ENCODE data around the gene TMEM232. TPM values are rescaled to one million over a fixed set of nuclear protein-coding genes. Genes with fewer than 3 reads are reported as not detected.

TMEM232 gene
- total and polyA plus RNA-seq, 2 experiments from 2014 or later: 1.3 to 1.9 TPM

GRCh38 chr5:110439296-110439695 lies 287.2 kb downstream of the TMEM232 start:
- Histone ChIP-seq H3K27me3 (ENCODE audit: insufficient read depth) (no peaks in the 10 kb centered on the region), H3K4me2 (no peak overlapping the region), H3K36me3 (ENCODE audit: insufficient read depth) (no peaks in the 10 kb centered on the region), H3K27ac (ENCODE audit: low read depth) (no peak overlapping the region), H3K4me3 (no peak overlapping the region), H3F3A (replicated peaks; ENCODE audit: low read depth) (no peaks in the 10 kb centered on the region), H3K79me2 (replicated peaks; ENCODE audit: insufficient read depth) (no peaks in the 10 kb centered on the region), H2AFZ (no peak overlapping the region), H3K9me2 (ENCODE audit: insufficient read depth) (no peaks in the 10 kb centered on the region), H3K4me1 (ENCODE audit: insufficient read depth) (no peaks in the 10 kb centered on the region), H4K20me1 (replicated peaks; ENCODE audit: insufficient read depth) (no peaks in the 10 kb centered on the region)
- Mint-ChIP-seq H3K4me3 (no peak overlapping the region), H3K36me3 (ENCODE audit: low read depth) (no peaks in the 10 kb centered on the region), H3K4me1 (peaks cover 1% of the 10 kb centered on the region; the same call in 1 of the 3 replicates), H3K9me3 (no peaks in the 10 kb centered on the region), H3K27ac (no peak overlapping the region), H3K27me3 (ENCODE audit: insufficient read depth, low read depth, poor library complexity) (peaks cover 3% of the 10 kb centered on the region)
- ATAC-seq (no peak), DNase-seq (ENCODE audit: low spot score) (no peak)
- TF ChIP-seq ETS1 (IDR thresholded peaks at IDR 0.05) (no peak), JUNB (IDR thresholded peaks at IDR 0.05; ENCODE audit: unreplicated experiment) (no peak), POLR2AphosphoS5 (IDR thresholded peaks at IDR 0.05; ENCODE audit: low read depth) (no peak), CREB1 (CRISPR knock-in tag; IDR thresholded peaks at IDR 0.05; ENCODE audit: low read depth) (no peak), ZNF114 (CRISPR knock-in tag; IDR thresholded peaks at IDR 0.05) (no peak)
- TF ChIP-seq, protein P1, sequence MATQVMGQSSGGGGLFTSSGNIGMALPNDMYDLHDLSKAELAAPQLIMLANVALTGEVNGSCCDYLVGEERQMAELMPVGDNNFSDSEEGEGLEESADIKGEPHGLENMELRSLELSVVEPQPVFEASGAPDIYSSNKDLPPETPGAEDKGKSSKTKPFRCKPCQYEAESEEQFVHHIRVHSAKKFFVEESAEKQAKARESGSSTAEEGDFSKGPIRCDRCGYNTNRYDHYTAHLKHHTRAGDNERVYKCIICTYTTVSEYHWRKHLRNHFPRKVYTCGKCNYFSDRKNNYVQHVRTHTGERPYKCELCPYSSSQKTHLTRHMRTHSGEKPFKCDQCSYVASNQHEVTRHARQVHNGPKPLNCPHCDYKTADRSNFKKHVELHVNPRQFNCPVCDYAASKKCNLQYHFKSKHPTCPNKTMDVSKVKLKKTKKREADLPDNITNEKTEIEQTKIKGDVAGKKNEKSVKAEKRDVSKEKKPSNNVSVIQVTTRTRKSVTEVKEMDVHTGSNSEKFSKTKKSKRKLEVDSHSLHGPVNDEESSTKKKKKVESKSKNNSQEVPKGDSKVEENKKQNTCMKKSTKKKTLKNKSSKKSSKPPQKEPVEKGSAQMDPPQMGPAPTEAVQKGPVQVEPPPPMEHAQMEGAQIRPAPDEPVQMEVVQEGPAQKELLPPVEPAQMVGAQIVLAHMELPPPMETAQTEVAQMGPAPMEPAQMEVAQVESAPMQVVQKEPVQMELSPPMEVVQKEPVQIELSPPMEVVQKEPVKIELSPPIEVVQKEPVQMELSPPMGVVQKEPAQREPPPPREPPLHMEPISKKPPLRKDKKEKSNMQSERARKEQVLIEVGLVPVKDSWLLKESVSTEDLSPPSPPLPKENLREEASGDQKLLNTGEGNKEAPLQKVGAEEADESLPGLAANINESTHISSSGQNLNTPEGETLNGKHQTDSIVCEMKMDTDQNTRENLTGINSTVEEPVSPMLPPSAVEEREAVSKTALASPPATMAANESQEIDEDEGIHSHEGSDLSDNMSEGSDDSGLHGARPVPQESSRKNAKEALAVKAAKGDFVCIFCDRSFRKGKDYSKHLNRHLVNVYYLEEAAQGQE (IDR thresholded peaks at IDR 0.05; ENCODE audit: unreplicated experiment): no peak

GRCh38 chr5:110435207-110435606 lies 291.3 kb downstream of the TMEM232 start:
- Histone ChIP-seq H3F3A (replicated peaks; ENCODE audit: low read depth) (no peaks in the 10 kb centered on the region), H4K20me1 (replicated peaks; ENCODE audit: insufficient read depth) (no peaks in the 10 kb centered on the region), H3K4me2 (no peak overlapping the region), H3K4me1 (ENCODE audit: insufficient read depth) (no peaks in the 10 kb centered on the region), H3K27ac (ENCODE audit: low read depth) (no peak overlapping the region), H2AFZ (no peak overlapping the region), H3K9me2 (ENCODE audit: insufficient read depth) (no peaks in the 10 kb centered on the region), H3K36me3 (ENCODE audit: insufficient read depth) (no peaks in the 10 kb centered on the region), H3K79me2 (replicated peaks; ENCODE audit: insufficient read depth) (no peaks in the 10 kb centered on the region), H3K27me3 (ENCODE audit: insufficient read depth) (no peaks in the 10 kb centered on the region), H3K4me3 (no peak overlapping the region)
- Mint-ChIP-seq H3K9me3 (peaks cover 3% of the 10 kb centered on the region; the same call in 2 of the 3 replicates), H3K36me3 (ENCODE audit: low read depth) (no peaks in the 10 kb centered on the region), H3K4me1 (no peaks in the 10 kb centered on the region), H3K27me3 (ENCODE audit: insufficient read depth, low read depth, poor library complexity) (no peaks in the 10 kb centered on the region), H3K27ac (no peak overlapping the region), H3K4me3 (no peak overlapping the region)
- TF ChIP-seq ZNF114 (CRISPR knock-in tag; IDR thresholded peaks at IDR 0.05) (no peak), JUNB (IDR thresholded peaks at IDR 0.05; ENCODE audit: unreplicated experiment) (no peak), EZH2 (IDR thresholded peaks at IDR 0.05; ENCODE audit: low read depth, unreplicated experiment) (no peak), ETS1 (IDR thresholded peaks at IDR 0.05) (no peak)
- ATAC-seq: no peak
- no peak for DNase-seq (ENCODE audit: low spot score)
